HepG2 (cell line): Measurements from ENCODE around the gene SCGB2B2. TPM values are rescaled to one million over a fixed set of nuclear protein-coding genes. Genes with fewer than 3 reads are reported as not detected.

ENCODE experiments used
- CBX5 ChIP-seq: sonication (generic); formaldehyde crosslinking; IDR thresholded peaks from 2 replicates; pipeline ENCODE4 v1.4.0; 2020; ENCODE audit warnings: missing genetic modification reagents, borderline replicate concordance
- ELF3 ChIP-seq: IDR thresholded peaks from 2 replicates; pipeline ENCODE4 v1.6.1; 2016; ENCODE audit warnings: missing genetic modification reagents, missing compliant biosample characterization
- HDAC1 ChIP-seq: sonication (generic); formaldehyde crosslinking; IDR thresholded peaks from 2 replicates; pipeline ENCODE4 v1.5.1; 2020; ENCODE audit warnings: mild to moderate bottlenecking, missing genetic modification reagents
- HNF4A ChIP-seq: sonication (generic); formaldehyde crosslinking; IDR thresholded peaks from 2 replicates; pipeline ENCODE4 v1.4.0; 2020; ENCODE audit warnings: missing genetic modification reagents
- IKZF4 ChIP-seq: sonication (generic); formaldehyde crosslinking; IDR thresholded peaks from 2 replicates; pipeline ENCODE4 v1.5.1; 2020; ENCODE audit warnings: borderline replicate concordance, mild to moderate bottlenecking, low read depth, missing genetic modification reagents; ENCODE audit errors: not compliant biosample characterization
- KLF12 ChIP-seq: sonication (generic); formaldehyde crosslinking; IDR thresholded peaks from 2 replicates; pipeline ENCODE4 v1.4.0; 2020; ENCODE audit warnings: missing genetic modification reagents, borderline replicate concordance
- NCOA5 ChIP-seq: sonication (generic); formaldehyde crosslinking; IDR thresholded peaks from 2 replicates; pipeline ENCODE4 v1.4.0; 2020; ENCODE audit warnings: missing genetic modification reagents
- PCBP1 ChIP-seq: fragments of 200-400 bp; formaldehyde crosslinking; IDR thresholded peaks from 2 replicates; pipeline ENCODE4 v1.6.1; 2017; ENCODE audit warnings: mild to moderate bottlenecking, low read depth, low read length, borderline replicate concordance
- PITX1 ChIP-seq: sonication (generic); formaldehyde crosslinking; IDR thresholded peaks from 2 replicates; pipeline ENCODE4 v1.5.1; 2020; ENCODE audit warnings: mild to moderate bottlenecking, missing genetic modification reagents
- STAG1 ChIP-seq: sonication (generic); formaldehyde crosslinking; IDR thresholded peaks from 2 replicates; pipeline ENCODE4 v1.4.0; 2020; ENCODE audit warnings: missing genetic modification reagents
- ZBTB21 ChIP-seq: sonication (generic); formaldehyde crosslinking; IDR thresholded peaks from 2 replicates; pipeline ENCODE4 v1.4.0; 2020; ENCODE audit warnings: missing genetic modification reagents
- ZFP1 ChIP-seq: IDR thresholded peaks from 2 replicates; pipeline ENCODE4 v1.6.1; 2016
- ZNF17 ChIP-seq: sonication (generic); formaldehyde crosslinking; IDR thresholded peaks from 2 replicates; pipeline ENCODE4 v1.5.0; 2020; ENCODE audit warnings: mild to moderate bottlenecking, missing genetic modification reagents
- ZNF18 ChIP-seq: sonication (generic); formaldehyde crosslinking; IDR thresholded peaks from 2 replicates; pipeline ENCODE4 v1.8.0; 2022; ENCODE audit warnings: mild to moderate bottlenecking, missing genetic modification reagents; ENCODE audit not compliant: insufficient replicate concordance
- ZNF335 ChIP-seq: sonication (generic); formaldehyde crosslinking; IDR thresholded peaks from 2 replicates; pipeline ENCODE4 v1.4.0; 2020; ENCODE audit warnings: missing genetic modification reagents
- ZNF562 ChIP-seq: sonication (generic); formaldehyde crosslinking; IDR thresholded peaks from 2 replicates; pipeline ENCODE4 v1.8.0; 2022; ENCODE audit warnings: missing genetic modification reagents, borderline replicate concordance
- ZNF614 ChIP-seq: IDR thresholded peaks from 2 replicates; pipeline ENCODE4 v1.6.1; 2018; ENCODE audit warnings: missing biosample characterization, missing genetic modification reagents, inconsistent platforms, borderline replicate concordance
- ZNF747 ChIP-seq: sonication (generic); formaldehyde crosslinking; IDR thresholded peaks from 2 replicates; pipeline ENCODE4 v1.8.1; 2023; ENCODE audit warnings: missing genetic modification reagents, mild to moderate bottlenecking, borderline replicate concordance
- polyA plus RNA-seq, 8 experiments: library from polyadenylated mRNA; depleted of rRNA in 3 of 8; stranded (reverse) in 7 of 8; unstranded in 1 of 8; fragments of >200 nt; fragmentation: Illumina TruSeq in 4 of 8; extraction: Trizol in 4 of 8; gene quantifications; 2 replicates each; pipeline versions ENCODE4 v1.2.1 to v1.2.3, GENCODE V29; 2011 to 2016; ENCODE audit warnings: low read depth in 4 of 8, missing spikeins in 1 of 8, mixed read lengths in 1 of 8; ENCODE audit not compliant: insufficient read depth in 1 of 8
- total RNA-seq, 5 experiments: library from RNA; depleted of rRNA; stranded (reverse); fragments of >200 nt; fragmentation: Illumina TruSeq; extraction: Trizol; gene quantifications; 2 replicates each; pipeline ENCODE4 v1.2.3, GENCODE V29; 2016; ENCODE audit warnings: low read depth in 1 of 5
- TF ChIP-seq, protein P1 (sequence below): sonication (generic); formaldehyde crosslinking; IDR thresholded peaks from 2 replicates; pipeline ENCODE4 v1.5.0; 2020; ENCODE audit warnings: mild to moderate bottlenecking, missing genetic modification reagents, moderate library complexity
- TF ChIP-seq, protein P2 (sequence below): sonication (generic); formaldehyde crosslinking; IDR thresholded peaks from 2 replicates; pipeline ENCODE4 v1.5.1; 2020; ENCODE audit warnings: missing genetic modification reagents, mild to moderate bottlenecking, borderline replicate concordance
- TF ChIP-seq, protein P3 (sequence below): sonication (generic); formaldehyde crosslinking; IDR thresholded peaks from 2 replicates; pipeline ENCODE4 v1.8.0; 2022; ENCODE audit warnings: mild to moderate bottlenecking, missing genetic modification reagents, borderline replicate concordance
- TF ChIP-seq, protein P4 (sequence below): sonication (generic); formaldehyde crosslinking; conservative IDR thresholded peaks from 2 replicates; pipeline ENCODE4 v1.4.0; 2020; ENCODE audit warnings: missing genetic modification reagents

SCGB2B2 gene
- total and polyA plus RNA-seq, 2 of the 13 experiments (the other 11 are each of a cell fraction or from before 2014, with no cell fraction given), result 0.03 TPM; not detected in 1

DNA sequence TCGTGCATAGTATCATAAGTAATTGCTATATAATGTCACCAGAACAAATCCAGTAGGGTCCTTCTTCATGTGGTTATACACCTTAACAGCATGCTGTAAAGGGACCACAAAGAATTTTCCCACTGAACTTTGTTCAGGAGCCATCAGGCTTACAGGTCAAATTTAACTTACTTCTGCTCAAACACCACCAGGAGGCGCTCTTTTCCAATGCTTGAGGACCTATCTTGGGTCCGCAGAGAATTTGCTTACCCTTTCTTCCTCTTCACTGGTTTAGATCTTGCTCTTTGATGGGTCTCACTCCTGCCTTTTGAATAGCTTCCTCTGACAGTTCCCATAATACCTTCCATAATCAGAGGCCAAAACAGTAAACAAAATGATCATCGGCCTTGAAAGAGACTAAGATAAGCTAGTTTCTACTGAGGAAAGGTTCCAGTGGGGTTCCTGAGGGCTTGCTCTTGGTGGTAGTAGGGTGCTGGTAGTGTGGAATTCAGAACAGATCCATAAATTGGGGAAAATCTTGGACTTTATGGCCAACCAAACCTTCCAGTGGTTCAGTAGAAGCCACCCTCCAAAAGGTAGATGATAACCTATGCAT lies 37.4 kb downstream of the SCGB2B2 start (continued):
- TF ChIP-seq, protein P1, sequence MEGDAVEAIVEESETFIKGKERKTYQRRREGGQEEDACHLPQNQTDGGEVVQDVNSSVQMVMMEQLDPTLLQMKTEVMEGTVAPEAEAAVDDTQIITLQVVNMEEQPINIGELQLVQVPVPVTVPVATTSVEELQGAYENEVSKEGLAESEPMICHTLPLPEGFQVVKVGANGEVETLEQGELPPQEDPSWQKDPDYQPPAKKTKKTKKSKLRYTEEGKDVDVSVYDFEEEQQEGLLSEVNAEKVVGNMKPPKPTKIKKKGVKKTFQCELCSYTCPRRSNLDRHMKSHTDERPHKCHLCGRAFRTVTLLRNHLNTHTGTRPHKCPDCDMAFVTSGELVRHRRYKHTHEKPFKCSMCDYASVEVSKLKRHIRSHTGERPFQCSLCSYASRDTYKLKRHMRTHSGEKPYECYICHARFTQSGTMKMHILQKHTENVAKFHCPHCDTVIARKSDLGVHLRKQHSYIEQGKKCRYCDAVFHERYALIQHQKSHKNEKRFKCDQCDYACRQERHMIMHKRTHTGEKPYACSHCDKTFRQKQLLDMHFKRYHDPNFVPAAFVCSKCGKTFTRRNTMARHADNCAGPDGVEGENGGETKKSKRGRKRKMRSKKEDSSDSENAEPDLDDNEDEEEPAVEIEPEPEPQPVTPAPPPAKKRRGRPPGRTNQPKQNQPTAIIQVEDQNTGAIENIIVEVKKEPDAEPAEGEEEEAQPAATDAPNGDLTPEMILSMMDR, result peak; percentile 84
- TF ChIP-seq IKZF4 (CRISPR knock-in tag), result no peak
- TF ChIP-seq, protein P2, sequence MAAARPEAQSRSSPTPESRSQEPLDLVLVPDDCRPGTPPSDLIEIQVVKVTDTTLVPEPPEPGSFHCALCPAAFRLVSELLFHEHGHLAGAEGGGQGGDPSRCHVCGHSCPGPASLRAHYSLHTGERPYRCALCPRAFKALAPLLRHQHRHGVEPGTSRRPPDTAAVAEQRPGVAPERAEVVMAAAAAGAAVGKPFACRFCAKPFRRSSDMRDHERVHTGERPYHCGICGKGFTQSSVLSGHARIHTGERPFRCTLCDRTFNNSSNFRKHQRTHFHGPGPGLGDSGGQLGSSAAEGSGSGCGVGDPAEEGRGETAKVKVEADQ, result no peak
- no peak for TF ChIP-seq ZNF614
- no peak for TF ChIP-seq ZNF335 (CRISPR knock-in tag)
- peak; percentile 56; the same call in 1 of the 2 replicates for TF ChIP-seq ELF3 (CRISPR knock-in tag)
- TF ChIP-seq CBX5 (CRISPR knock-in tag), result no peak
- peak; percentile 63 for TF ChIP-seq HNF4A (CRISPR knock-in tag)
- TF ChIP-seq, protein P3, sequence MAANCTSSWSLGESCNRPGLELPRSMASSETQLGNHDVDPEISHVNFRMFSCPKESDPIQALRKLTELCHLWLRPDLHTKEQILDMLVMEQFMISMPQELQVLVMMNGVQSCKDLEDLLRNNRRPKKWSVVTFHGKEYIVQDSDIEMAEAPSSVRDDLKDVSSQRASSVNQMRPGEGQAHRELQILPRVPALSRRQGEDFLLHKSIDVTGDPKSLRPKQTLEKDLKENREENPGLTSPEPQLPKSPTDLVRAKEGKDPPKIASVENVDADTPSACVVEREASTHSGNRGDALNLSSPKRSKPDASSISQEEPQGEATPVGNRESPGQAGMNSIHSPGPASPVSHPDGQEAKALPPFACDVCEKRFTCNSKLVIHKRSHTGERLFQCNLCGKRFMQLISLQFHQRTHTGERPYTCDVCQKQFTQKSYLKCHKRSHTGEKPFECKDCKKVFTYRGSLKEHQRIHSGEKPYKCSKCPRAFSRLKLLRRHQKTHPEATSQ, result no peak
- TF ChIP-seq ZFP1, result no peak
- TF ChIP-seq ZNF747, result no peak
- peak; percentile 85 for TF ChIP-seq STAG1 (CRISPR knock-in tag)
- no peak for TF ChIP-seq KLF12 (CRISPR knock-in tag)
- no peak for TF ChIP-seq ZBTB21 (CRISPR knock-in tag)
- TF ChIP-seq HDAC1 (CRISPR knock-in tag), result no peak
- no peak for TF ChIP-seq ZNF17 (CRISPR knock-in tag)
- TF ChIP-seq ZNF562, result no peak
- no peak for TF ChIP-seq PCBP1
- TF ChIP-seq NCOA5 (CRISPR knock-in tag), result no peak
- TF ChIP-seq, protein P4, sequence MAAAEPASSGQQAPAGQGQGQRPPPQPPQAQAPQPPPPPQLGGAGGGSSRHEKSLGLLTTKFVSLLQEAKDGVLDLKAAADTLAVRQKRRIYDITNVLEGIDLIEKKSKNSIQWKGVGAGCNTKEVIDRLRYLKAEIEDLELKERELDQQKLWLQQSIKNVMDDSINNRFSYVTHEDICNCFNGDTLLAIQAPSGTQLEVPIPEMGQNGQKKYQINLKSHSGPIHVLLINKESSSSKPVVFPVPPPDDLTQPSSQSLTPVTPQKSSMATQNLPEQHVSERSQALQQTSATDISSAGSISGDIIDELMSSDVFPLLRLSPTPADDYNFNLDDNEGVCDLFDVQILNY (CRISPR knock-in tag), result no peak
- no peak for TF ChIP-seq ZNF18 (CRISPR knock-in tag)
- no peak for TF ChIP-seq PITX1
